Heart left ventricle (tissue), 13 donors: Measurements from ENCODE around the gene IFNGR2.

ENCODE experiments used
- POLR2A ChIP-seq, 2 donors: fragments of 450-650 bp; IDR thresholded peaks; one replicate each; pipeline ENCODE4 v1.6.1; 2017; ENCODE audit warnings: antibody characterized with exemption in 2 of 2, mild to moderate bottlenecking in 2 of 2, moderate library complexity in 2 of 2
- TF ChIP-seq, protein P1 (sequence below), 12 donors: fragments of 200-600 bp; sonication (generic) in 4 of 12; IDR thresholded peaks; one replicate each; pipeline versions ENCODE4 v1.5.0 to v1.8.0; 2018 to 2022; ENCODE audit warnings: antibody characterized with exemption in 12 of 12, mild to moderate bottlenecking in 5 of 12
- donor health status: ischemic (EF 13 %, LVEDD 7.1; RV severe dilation, severe dysfunction).
- donor health status: DM: no; HTN: yes; CAD: no.
- donor health status: DM: no; HTN: no; CAD: no.
- donor health status: ischemic (EF 25% LVEDD 6.9; RV normal size, moderate dysfunction).
- donor health status: ischemic (EF 25% LVEDD 5.7; RV mildly dilated, moderate dysfunction).
- donor health status: ischemic (EF 35%, LVEDD 5.7; RV mildly dilated, moderate dysfunction).
- donor health status: nonischemic (EF 11% LVEDD 7.7; RV severe dilation, severe dysfunction).
- donor health status: DM: yes; HTN: yes; CAD: no.
- donor health status: PGD.
- donor health status: ischemic (EF 29% LVEDD 5.4; RV normal size, mild dysfunction).
- donor health status: nonischemic (EF 23%, LVEDD 6.1; RV moderate dilation, normal function).

DNA sequence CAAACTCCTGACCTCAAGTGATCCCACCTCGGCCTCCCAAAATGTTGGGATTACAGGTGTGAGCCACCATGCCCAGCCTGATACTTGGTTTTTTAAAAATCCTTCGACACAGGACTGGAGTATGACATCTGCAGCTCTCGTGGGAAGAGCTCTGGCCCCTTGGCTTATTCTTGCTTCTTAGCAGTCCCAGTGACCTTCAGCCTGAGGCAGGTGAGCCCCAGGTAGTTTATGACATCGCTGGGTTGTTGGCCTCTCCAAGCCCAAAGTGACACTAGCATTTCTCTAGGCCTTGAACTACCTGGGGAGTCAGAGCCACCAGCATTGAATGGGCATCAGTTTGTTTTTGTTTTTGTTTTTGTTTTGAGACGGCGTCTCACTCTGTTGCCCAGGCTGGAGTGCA lies 15.9 kb upstream of the IFNGR2 start:
- no peak for TF ChIP-seq POLR2A (IDR thresholded peaks at IDR 0.05)
- TF ChIP-seq, protein P1, sequence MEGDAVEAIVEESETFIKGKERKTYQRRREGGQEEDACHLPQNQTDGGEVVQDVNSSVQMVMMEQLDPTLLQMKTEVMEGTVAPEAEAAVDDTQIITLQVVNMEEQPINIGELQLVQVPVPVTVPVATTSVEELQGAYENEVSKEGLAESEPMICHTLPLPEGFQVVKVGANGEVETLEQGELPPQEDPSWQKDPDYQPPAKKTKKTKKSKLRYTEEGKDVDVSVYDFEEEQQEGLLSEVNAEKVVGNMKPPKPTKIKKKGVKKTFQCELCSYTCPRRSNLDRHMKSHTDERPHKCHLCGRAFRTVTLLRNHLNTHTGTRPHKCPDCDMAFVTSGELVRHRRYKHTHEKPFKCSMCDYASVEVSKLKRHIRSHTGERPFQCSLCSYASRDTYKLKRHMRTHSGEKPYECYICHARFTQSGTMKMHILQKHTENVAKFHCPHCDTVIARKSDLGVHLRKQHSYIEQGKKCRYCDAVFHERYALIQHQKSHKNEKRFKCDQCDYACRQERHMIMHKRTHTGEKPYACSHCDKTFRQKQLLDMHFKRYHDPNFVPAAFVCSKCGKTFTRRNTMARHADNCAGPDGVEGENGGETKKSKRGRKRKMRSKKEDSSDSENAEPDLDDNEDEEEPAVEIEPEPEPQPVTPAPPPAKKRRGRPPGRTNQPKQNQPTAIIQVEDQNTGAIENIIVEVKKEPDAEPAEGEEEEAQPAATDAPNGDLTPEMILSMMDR (IDR thresholded peaks at IDR 0.05) = no peak
